ENCODE results near the gene AP5S1.

The AP5S1 gene

DNA sequence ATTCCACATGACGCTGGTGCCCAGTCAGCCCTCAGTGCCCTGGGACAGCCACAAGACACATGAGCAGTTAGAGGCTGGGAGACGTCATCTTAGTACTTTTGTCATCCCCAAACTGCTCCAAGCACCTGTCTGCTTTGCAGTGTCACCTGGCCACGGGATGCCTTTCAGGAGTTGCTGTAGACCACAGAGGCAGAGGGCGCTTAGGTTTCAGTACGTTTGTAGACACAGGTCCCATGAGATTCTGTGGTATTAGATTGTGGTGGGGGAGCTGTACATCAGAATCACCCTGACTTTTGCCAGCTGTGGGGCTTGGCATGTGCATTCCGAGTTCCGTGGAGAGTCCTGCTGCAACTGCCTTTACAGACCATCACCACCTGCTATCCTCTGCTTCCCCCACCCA lies 43.0 kb downstream of the AP5S1 start:
- WGBS (ENCODE audit: insufficient coverage, insufficient read length): no CpG with 5 or more reads among the region's 7 CpGs
- DNase-seq (ENCODE audit: low read depth, low spot score): no peak
- Histone ChIP-seq H3K4me3 (ENCODE audit: low read length) (no peak overlapping the region), H3K27ac (ENCODE audit: low read length) (no peak overlapping the region), H3K9me3 (ENCODE audit: control insufficient read depth, insufficient read depth, low read length) (no peaks in the 10 kb centered on the region), H3K36me3 (ENCODE audit: control insufficient read depth, insufficient read depth, low read length) (peaks cover 32% of the 10 kb centered on the region), H3K27me3 (ENCODE audit: control insufficient read depth, insufficient read depth, low read length) (no peaks in the 10 kb centered on the region), H3K4me1 (ENCODE audit: control insufficient read depth, insufficient read depth, low read length) (no peaks in the 10 kb centered on the region; the same call in 1 of the 2 replicates)

DNA sequence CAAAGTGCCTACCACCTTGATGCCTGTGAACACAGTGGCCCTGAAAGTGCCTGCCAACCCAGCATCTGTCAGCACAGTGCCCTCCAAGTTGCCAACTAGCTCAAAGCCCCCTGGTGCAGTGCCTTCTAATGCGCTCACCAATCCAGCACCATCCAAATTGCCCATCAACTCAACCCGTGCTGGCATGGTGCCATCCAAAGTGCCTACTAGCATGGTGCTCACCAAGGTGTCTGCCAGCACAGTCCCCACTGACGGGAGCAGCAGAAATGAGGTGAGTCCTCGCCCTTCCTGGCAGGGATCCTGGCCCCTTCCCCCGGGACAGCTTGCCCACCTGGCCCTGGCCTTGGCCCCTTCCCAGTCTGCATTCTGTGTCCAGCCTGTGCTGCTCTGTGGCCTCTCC lies 44.2 kb downstream of the AP5S1 start:
- Histone ChIP-seq H3K4me1 (ENCODE audit: control insufficient read depth, insufficient read depth, low read length) (no peaks in the 10 kb centered on the region; the same call in 1 of the 2 replicates), H3K27ac (ENCODE audit: low read length) (no peak overlapping the region), H3K4me3 (ENCODE audit: low read length) (no peak overlapping the region), H3K36me3 (ENCODE audit: control insufficient read depth, insufficient read depth, low read length) (peaks cover 32% of the 10 kb centered on the region), H3K27me3 (ENCODE audit: control insufficient read depth, insufficient read depth, low read length) (no peaks in the 10 kb centered on the region), H3K9me3 (ENCODE audit: control insufficient read depth, insufficient read depth, low read length) (no peaks in the 10 kb centered on the region)
- WGBS (ENCODE audit: insufficient coverage, insufficient read length): no CpG with 5 or more reads among the region's 5 CpGs
- DNase-seq (ENCODE audit: low read depth, low spot score): no peak

- no CpG with 5 or more reads among the region's 14 CpGs for WGBS (ENCODE audit: insufficient coverage, insufficient read length)
- H3K36me3 ChIP-seq (ENCODE audit: control insufficient read depth, insufficient read depth, low read length): peaks cover 32% of the 10 kb centered on the region
- H3K9me3 ChIP-seq (ENCODE audit: control insufficient read depth, insufficient read depth, low read length): no peaks in the 10 kb centered on the region
- no peak for DNase-seq (ENCODE audit: low read depth, low spot score)
- no peak overlapping the region for H3K4me3 ChIP-seq (ENCODE audit: low read length)
- no peaks in the 10 kb centered on the region for H3K27me3 ChIP-seq (ENCODE audit: control insufficient read depth, insufficient read depth, low read length)
- no peaks in the 10 kb centered on the region; the same call in 1 of the 2 replicates for H3K4me1 ChIP-seq (ENCODE audit: control insufficient read depth, insufficient read depth, low read length)
- H3K27ac ChIP-seq (ENCODE audit: low read length): no peak overlapping the region
These were observed 45.0 kb downstream of the AP5S1 start for GRCh38 chr20:3865152-3865886.

DNA sequence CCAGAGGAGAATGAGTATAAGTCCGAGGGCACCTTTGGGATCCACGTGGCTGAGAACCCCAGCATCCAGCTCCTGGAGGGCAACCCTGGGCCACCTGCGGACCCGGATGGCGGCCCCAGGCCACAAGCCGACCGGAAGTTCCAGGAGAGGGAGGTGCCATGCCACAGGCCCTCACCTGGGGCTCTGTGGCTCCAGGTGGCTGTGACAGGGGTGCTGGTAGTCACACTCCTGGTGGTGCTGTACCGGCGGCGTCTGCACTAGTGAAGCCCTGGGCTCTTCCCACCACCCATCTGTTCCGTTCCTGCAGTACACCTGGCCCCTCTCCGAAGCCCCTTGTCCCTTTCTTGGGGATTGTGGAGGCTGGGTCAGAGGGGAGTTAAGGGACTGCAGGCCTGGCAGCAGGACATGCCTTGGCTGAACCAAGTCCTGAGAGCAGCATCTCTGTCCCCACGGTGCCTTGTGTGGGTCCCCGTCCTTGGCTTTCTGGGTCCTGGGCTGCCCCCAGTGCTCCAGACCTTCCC lies 45.6 kb downstream of the AP5S1 start:
- H3K4me1 ChIP-seq (ENCODE audit: control insufficient read depth, insufficient read depth, low read length): no peaks in the 10 kb centered on the region; the same call in 1 of the 2 replicates
- H3K27me3 ChIP-seq (ENCODE audit: control insufficient read depth, insufficient read depth, low read length): no peaks in the 10 kb centered on the region
- H3K4me3 ChIP-seq (ENCODE audit: low read length): no peak overlapping the region
- no peak overlapping the region for H3K27ac ChIP-seq (ENCODE audit: low read length)
- DNase-seq (ENCODE audit: low read depth, low spot score): no peak
- H3K36me3 ChIP-seq (ENCODE audit: control insufficient read depth, insufficient read depth, low read length): peaks cover 32% of the 10 kb centered on the region
- no peaks in the 10 kb centered on the region for H3K9me3 ChIP-seq (ENCODE audit: control insufficient read depth, insufficient read depth, low read length)
- WGBS (ENCODE audit: insufficient coverage, insufficient read length): no CpG with 5 or more reads among the region's 14 CpGs

DNA sequence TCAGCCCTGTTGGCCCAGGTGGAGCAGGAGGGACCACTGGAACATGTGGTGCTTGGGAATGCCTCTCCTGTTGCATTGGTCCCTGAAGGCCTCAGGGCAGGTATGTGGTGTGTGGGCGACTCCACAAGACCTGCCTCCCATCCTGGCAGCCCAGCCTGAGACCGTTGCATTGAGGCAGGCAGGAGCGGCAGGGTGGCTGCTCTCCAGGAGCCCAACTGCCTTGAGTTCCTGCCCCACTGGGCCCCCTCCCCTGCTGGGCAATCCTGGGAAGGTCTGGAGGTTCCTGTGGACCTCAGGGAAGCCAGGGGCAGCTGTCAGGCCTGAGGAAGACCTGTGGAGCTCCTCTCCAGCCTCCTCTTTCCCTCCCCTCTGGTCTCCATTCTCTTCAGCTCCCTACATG lies 46.1 kb downstream of the AP5S1 start:
- Histone ChIP-seq H3K27me3 (ENCODE audit: control insufficient read depth, insufficient read depth, low read length) (no peaks in the 10 kb centered on the region), H3K27ac (ENCODE audit: low read length) (no peak overlapping the region), H3K9me3 (ENCODE audit: control insufficient read depth, insufficient read depth, low read length) (no peaks in the 10 kb centered on the region), H3K4me3 (ENCODE audit: low read length) (no peak overlapping the region), H3K36me3 (ENCODE audit: control insufficient read depth, insufficient read depth, low read length) (peaks cover 28% of the 10 kb centered on the region), H3K4me1 (ENCODE audit: control insufficient read depth, insufficient read depth, low read length) (no peaks in the 10 kb centered on the region; the same call in 1 of the 2 replicates)
- no peak for DNase-seq (ENCODE audit: low read depth, low spot score)
- no CpG with 5 or more reads among the region's 3 CpGs for WGBS (ENCODE audit: insufficient coverage, insufficient read length)

DNA sequence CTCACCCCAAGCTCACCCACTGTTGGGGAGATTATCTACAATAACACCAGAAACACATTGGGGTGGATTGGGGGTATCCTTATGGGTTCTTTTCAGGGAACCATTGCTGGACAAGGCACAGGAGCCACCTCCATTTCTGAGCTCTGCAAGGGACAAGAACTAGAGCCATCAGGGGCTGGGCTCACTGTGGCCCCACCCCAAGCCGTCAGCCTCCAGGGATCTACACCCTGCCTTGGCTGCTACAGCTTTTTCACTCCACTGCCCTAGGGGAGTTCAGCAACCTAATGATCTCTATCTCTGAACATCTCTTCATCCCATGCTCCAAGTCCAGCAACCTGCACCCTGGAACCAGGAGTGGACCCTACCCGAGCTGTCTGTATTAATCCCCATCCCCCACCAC lies 47.5 kb downstream of the AP5S1 start:
- H3K36me3 ChIP-seq (ENCODE audit: control insufficient read depth, insufficient read depth, low read length): peaks cover 22% of the 10 kb centered on the region

GRCh38 chr20:3869839-3870634 lies 49.7 kb downstream of the AP5S1 start:
- WGBS (ENCODE audit: insufficient coverage, insufficient read length): no CpG with 5 or more reads among the region's 10 CpGs
- DNase-seq (ENCODE audit: low read depth, low spot score): no peak
- no peaks in the 10 kb centered on the region for H3K27me3 ChIP-seq (ENCODE audit: control insufficient read depth, insufficient read depth, low read length)
- no peaks in the 10 kb centered on the region for H3K9me3 ChIP-seq (ENCODE audit: control insufficient read depth, insufficient read depth, low read length)
- H3K4me3 ChIP-seq (ENCODE audit: low read length): no peak overlapping the region
- H3K27ac ChIP-seq (ENCODE audit: low read length): no peak overlapping the region
- H3K36me3 ChIP-seq (ENCODE audit: control insufficient read depth, insufficient read depth, low read length): peaks cover 4% of the 10 kb centered on the region; the same call in 1 of the 2 replicates
- H3K4me1 ChIP-seq (ENCODE audit: control insufficient read depth, insufficient read depth, low read length): no peaks in the 10 kb centered on the region; the same call in 1 of the 2 replicates

More for the DNA sequence above, 47.5 kb downstream of the AP5S1 start:
- no peak for DNase-seq (ENCODE audit: low read depth, low spot score)
- Histone ChIP-seq H3K4me3 (ENCODE audit: low read length) (no peak overlapping the region), H3K4me1 (ENCODE audit: control insufficient read depth, insufficient read depth, low read length) (no peaks in the 10 kb centered on the region; the same call in 1 of the 2 replicates), H3K27ac (ENCODE audit: low read length) (no peak overlapping the region), H3K27me3 (ENCODE audit: control insufficient read depth, insufficient read depth, low read length) (no peaks in the 10 kb centered on the region), H3K9me3 (ENCODE audit: control insufficient read depth, insufficient read depth, low read length) (no peaks in the 10 kb centered on the region)
- WGBS (ENCODE audit: insufficient coverage, insufficient read length): no CpG with 5 or more reads among the region's 2 CpGs

GRCh38 chr20:3871550-3872265 lies 51.4 kb downstream of the AP5S1 start:
- H3K36me3 ChIP-seq (ENCODE audit: control insufficient read depth, insufficient read depth, low read length): no peaks in the 10 kb centered on the region
- no peaks in the 10 kb centered on the region for H3K9me3 ChIP-seq (ENCODE audit: control insufficient read depth, insufficient read depth, low read length)
- no CpG with 5 or more reads among the region's 4 CpGs for WGBS (ENCODE audit: insufficient coverage, insufficient read length)
- H3K27ac ChIP-seq (ENCODE audit: low read length): no peak overlapping the region
- no peak overlapping the region for H3K4me3 ChIP-seq (ENCODE audit: low read length)
- no peaks in the 10 kb centered on the region for H3K27me3 ChIP-seq (ENCODE audit: control insufficient read depth, insufficient read depth, low read length)
- no peak for DNase-seq (ENCODE audit: low read depth, low spot score)
- no peaks in the 10 kb centered on the region for H3K4me1 ChIP-seq (ENCODE audit: control insufficient read depth, insufficient read depth, low read length)

DNA sequence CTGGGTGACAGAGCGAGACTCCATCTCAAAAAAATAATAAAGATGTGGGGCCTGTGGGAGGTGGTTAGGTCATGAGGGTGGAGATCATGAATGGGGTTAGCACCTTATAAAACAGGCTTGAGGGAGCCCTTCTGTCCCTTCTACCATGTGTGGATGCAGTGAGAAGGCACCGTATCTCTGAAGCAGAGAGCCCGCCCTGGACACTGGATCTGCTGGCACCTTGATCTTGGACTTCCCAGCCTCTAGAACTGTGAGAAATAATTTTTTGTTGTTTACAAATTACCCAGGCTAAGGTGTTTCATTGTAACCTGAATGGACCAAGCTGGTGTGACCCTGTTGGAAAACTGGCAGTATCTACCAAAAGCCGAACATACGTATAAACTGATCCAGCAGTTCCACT lies 53.2 kb downstream of the AP5S1 start:
- H3K27ac ChIP-seq (ENCODE audit: low read length): no peak overlapping the region
- no peak for DNase-seq (ENCODE audit: low read depth, low spot score)
- no peaks in the 10 kb centered on the region for H3K36me3 ChIP-seq (ENCODE audit: control insufficient read depth, insufficient read depth, low read length)
- WGBS (ENCODE audit: insufficient coverage, insufficient read length): no CpG with 5 or more reads among the region's 5 CpGs
- no peaks in the 10 kb centered on the region for H3K9me3 ChIP-seq (ENCODE audit: control insufficient read depth, insufficient read depth, low read length)
- no peaks in the 10 kb centered on the region for H3K4me1 ChIP-seq (ENCODE audit: control insufficient read depth, insufficient read depth, low read length)
- H3K27me3 ChIP-seq (ENCODE audit: control insufficient read depth, insufficient read depth, low read length): no peaks in the 10 kb centered on the region
- no peak overlapping the region for H3K4me3 ChIP-seq (ENCODE audit: low read length)

DNA sequence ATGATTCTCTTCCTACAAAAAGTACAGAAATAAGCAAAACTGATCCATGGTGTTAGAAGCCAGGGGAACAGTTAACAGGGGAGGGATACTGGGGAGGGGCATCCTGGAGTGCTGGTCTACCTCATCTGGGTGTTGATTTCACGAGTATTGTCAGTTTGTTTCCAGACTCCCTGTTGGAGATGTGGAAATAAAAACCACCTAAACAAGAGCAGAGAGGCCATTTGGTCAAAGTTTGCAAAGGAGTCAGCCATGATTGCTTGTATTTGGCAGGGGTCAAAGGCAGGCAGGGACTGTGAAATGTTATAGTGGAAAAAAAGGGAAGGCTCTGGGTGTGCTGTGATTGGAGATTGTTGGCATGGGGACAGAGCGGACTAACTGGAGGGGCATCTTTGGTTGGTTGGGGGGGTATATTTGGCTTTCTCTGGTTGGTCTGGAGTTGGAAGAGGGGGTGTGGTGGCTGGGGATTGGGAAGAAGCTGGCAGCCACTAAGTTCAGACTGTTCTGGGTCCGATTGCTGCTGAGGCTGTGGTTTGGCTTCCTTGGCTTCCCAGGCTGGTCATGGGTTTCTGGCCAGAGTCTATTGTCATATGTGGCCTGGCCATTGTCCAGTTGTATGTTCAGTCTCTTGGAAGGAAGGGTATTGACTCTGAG lies 54.0 kb downstream of the AP5S1 start:
- Histone ChIP-seq H3K27ac (ENCODE audit: low read length) (no peak overlapping the region), H3K4me1 (ENCODE audit: control insufficient read depth, insufficient read depth, low read length) (no peaks in the 10 kb centered on the region), H3K9me3 (ENCODE audit: control insufficient read depth, insufficient read depth, low read length) (no peaks in the 10 kb centered on the region), H3K36me3 (ENCODE audit: control insufficient read depth, insufficient read depth, low read length) (no peaks in the 10 kb centered on the region), H3K4me3 (ENCODE audit: low read length) (no peak overlapping the region), H3K27me3 (ENCODE audit: control insufficient read depth, insufficient read depth, low read length) (no peaks in the 10 kb centered on the region)
- no peak for DNase-seq (ENCODE audit: low read depth, low spot score)
- WGBS (ENCODE audit: insufficient coverage, insufficient read length): no CpG with 5 or more reads among the region's 3 CpGs
